Epidermal melanocyte (primary cell): ENCODE results near the gene SYT6.
"Not testable (repeated sequence)": the region's sequence is repeated elsewhere in the genome, so short reads cannot be mapped to it uniquely, and the experiment has no call there.

Experiments
- DNase-seq: peaks from one replicate; pipeline ENCODE4 v3.0.0; 2011; ENCODE audit warnings: low spot score; ENCODE audit not compliant: insufficient read length

SYT6 gene

DNA sequence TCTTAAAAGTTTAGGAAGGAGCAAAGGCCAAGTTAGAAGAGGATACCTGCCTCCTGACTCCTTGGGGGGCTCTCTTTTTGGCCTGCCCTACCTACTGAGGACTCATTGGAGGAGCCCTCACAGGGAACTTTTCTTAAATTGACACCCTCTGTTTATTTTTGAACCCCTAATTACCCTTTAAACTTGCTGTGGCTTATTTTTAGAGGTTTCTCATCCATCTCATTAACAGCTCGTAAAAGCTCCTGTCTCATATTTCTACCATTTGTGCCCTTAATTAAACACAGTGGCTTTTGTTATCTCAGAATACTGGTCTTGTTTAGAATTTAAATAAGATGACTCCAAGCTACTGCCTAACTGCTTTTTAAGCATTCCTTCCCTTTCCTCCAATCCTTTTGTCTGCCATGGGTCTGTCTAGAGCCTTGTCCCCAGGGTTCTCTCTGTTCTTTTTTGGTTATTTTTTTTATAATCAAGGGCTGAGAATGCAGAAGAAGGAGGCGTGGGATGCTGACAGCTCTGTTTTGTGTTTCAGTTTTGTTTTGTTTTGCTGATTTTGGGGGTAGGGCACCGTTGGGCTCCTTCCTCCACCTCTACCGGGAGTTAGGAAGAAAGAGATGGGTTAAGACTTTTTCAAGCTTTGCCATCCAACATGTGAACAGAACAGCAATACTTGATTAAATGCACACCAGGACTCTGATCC is 78.0 kb downstream of the SYT6 start:
- DNase-seq, result no peak

- DNase-seq, result no peak
These were observed 78.6 kb downstream of the SYT6 start for GRCh38 chr1:114075105-114075504.

DNA sequence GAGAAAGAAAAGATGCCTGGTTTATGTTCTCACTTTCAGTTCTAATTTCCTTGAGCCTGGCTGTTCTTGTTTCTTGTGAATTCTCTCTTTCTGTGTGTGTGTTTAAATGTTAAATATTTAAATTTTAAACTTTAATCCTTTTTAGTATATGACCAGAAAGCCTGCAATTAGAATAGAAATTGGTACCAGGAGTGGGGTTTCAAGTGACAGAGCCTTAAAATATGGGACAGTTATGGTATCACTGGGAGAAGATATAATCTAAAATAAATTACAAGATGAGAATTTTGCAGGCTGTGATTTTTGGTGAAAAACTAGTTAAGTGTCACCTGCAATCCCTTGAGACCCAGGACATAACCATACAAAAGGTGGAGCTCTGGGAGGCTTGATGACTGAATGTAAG is 81.4 kb downstream of the SYT6 start:
- no peak for DNase-seq

GRCh38 chr1:114069762-114070161 is 83.9 kb downstream of the SYT6 start:
- not testable (repeated sequence) for DNase-seq

DNA sequence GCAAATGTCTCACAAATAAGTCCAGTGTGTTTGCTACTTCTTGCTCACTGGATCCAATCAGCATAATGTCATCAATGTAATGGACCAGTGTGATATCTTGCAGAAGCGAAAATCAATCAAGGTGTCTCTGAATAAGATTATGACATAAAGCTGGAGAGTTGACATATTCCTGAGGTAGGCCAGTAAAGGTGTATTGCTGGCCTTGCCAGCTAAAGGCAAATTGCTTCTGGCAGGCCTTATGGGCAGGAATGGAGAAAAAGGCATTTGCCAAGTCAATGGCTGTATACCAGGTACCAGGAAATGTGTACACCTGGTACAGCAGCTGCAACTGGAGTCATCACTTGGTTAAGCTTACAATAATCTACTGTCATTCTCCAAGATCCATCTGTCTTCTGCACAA is 85.0 kb downstream of the SYT6 start:
- DNase-seq, result not testable (repeated sequence)

GRCh38 chr1:114065671-114066070 is 88.0 kb downstream of the SYT6 start:
- not testable (repeated sequence) for DNase-seq

DNA sequence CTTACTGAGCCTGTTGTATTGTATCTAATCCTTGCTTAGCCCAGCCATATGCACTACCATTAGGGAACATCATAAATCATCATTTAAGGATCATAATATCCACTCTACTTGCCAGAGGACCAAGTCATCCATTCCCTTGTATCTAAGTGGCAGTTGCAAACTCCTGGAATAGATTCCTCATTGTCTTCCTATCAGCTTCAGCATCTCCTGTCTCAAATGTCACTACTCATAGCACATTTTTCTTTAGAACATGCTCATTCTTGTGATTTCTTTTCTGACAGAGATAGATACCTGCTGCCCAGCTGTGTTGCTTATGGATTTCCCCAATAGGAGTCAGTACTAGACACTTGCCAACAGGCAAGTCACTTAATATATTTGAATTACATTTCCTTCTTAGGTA is 90.1 kb downstream of the SYT6 start:
- no peak for DNase-seq

DNA sequence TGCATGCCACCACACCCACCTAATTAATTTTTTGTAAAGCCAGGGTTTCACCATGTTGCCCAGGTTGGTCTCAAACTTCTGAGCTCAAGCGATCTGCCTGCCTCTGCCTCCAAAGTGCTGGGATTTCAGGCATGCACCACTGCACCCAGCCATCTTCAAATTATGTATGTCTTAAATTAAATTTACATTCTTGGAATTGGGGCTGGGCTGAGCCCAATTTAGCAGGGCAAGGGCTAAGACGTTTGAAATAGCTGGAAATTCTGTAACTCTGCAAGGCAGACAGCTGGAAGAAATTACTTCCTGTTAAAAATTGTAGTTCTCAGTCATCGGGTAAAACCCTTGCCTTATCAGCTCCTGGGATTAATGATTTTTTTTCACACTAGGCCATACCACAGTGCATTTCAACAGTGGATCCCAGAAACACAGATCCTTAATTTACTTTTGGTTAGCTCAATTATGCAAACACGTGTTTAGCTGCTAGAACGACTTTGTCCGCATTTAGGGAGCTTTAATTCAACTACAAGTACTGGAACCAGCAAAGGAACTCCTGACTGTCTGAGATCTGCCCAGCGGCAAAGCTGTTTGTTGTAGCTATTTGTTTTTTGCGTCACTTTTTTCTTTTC is 91.1 kb downstream of the SYT6 start:
- DNase-seq, result no peak

DNA sequence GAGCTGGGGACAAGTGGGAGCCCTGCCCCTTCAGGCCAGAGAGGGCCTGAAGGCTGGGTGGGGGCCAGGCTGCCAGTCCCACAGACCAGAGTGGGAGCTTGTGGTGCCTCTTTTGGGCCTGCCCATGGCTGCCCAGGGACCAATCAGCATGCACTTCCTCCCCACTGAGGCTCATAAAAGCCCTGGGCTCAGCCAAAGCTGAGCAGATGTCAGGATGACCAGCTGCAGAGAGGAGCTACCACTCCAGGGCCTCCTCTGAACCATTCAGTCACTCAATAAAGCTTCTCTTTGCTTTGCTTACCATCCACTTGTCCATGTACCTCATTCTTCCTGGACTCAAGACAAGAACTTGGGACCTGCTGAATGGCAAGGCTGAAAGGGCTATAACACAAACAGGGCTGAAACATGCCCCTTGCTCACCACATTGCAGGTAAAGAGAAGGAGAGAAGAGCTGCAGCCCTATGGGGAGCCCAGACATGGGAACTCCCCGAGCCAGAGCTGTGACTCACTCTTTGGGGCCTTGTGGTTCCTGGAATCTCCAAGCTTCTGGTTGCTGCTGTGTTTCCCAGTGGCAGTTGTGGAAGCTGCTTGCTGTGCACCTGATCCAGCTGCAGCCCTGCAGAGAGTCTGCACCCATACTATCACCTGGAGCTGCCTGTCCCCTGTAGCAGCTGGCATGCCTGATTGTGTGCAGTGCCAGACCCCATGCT is 92.4 kb downstream of the SYT6 start:
- no peak for DNase-seq

GRCh38 chr1:114058236-114058635 is 95.4 kb downstream of the SYT6 start:
- not testable (repeated sequence) for DNase-seq

DNA sequence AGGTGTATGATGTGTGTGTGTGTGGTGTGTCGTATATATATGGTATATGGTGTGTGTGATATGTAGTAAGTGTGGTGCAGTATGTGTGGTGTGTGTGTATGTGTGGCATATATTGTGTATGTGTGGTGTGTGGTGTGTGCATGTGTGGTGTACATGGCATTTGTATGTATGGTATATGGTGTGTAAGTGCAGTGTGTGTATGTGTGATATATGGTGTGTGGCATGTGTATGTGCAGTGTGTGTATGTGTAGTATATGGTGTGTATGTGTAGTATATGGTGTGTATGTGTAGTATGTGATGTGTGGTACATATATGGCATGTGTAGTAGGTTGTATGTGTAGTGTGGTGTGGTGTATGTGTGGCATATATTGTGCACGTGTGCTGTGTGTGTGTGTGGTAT is 99.5 kb downstream of the SYT6 start:
- DNase-seq, result no peak

DNA sequence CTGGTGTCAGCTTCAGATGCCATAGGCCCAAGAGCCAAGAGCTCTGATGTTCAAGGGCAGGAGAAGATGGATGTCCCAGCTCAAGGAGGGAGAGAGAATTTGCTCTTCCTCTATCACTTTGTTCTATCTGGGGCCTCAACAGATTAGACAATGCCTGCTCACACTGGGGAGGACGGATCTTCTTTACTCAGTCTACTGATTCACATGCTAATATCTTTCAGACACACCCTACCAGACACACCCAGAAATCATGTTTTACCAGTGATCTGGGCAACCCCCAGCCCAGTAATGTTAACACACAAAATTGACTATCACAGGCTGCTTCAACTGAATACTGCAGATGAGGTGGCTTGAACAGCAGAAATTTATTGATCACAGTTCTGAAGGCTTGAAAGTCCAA is 105.4 kb downstream of the SYT6 start:
- no peak for DNase-seq

DNA sequence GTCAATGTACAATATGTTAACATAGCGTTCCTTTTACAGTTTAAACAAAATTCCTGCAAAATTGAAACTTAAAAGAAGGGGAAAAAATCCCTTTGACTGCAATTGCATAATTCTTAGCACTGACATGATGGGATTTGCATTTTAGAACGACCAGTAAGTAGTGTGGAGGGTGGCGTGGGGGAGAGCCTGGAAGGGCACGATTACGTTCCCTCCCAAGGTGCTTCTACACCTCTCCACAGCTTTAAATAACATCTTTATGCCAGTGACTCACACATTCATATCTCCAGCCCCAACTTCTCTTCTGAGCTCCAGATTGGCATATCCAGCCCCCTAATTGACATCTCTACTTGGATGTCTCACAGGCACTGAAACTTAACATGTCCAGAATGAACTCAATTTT is 110.1 kb downstream of the SYT6 start:
- no peak for DNase-seq

DNA sequence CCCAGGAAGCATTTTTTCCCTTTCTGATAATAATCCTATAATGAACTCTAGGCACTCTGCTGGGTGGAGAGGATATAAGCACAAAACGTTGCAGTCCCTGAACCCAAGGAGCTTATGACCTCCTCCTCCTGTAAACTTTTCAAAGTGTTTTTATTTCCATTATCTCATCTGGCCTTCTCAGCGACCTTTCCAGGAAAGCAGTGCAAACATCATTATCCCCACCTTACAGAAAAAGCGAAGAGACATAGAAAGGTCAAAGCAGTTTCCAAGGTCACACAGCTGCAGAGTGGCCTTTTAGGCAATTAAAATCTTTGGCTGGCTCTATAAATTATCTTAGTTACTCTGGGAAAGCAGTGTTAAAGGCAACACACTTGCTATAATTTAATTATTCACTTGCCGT is 110.6 kb downstream of the SYT6 start:
- DNase-seq, result no peak

DNA sequence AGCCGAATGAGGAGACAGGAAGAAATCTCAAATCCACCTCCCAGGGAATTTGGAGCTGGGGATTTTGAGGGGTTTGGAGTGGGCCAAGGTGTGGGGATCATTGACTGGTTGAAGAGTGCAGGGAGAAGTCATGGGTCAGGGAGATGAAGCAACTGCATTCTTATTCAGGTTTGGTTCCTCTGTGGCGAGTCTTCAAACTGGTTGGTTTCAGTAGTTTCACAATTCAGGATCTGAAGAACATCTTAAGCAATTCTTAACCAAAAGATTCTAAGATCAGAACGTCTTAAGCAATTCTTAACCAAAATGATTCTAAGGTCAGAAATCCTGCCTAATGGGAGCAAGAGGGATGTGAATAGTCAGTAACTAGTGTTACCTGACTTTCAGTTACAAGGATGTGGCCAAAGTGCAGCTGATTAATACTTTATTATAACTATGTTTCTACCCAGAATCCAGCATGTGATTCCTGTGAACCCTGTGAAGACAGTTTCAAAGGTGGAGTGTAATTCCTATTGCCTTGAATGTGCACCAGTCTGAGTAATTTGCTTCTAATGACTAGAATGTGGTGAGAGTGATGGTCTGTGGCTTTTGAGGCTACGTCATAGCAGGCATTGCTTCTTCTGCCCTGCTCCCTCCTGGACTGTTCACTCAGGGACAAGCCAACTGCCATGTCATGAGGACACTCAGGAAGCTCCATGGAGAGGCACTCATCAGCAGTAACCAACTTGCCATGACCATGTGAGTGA is 113.2 kb downstream of the SYT6 start:
- no peak for DNase-seq
